Activated T-cell treated with anti-CD3 and anti-CD28 coated beads for 48 hours (primary cell): ENCODE data around the gene POLN.
A peak's percentile ranks its signal among the peaks of the same experiment; 100 is the strongest.
"Not testable (repeated sequence)": the region's sequence is repeated elsewhere in the genome, so short reads cannot be mapped to it uniquely, and the experiment has no call there.

Experiments
- DNase-seq: peaks from one replicate; pipeline ENCODE4 v3.0.0-alpha.2; 2020; ENCODE audit warnings: low read depth

POLN gene

DNA sequence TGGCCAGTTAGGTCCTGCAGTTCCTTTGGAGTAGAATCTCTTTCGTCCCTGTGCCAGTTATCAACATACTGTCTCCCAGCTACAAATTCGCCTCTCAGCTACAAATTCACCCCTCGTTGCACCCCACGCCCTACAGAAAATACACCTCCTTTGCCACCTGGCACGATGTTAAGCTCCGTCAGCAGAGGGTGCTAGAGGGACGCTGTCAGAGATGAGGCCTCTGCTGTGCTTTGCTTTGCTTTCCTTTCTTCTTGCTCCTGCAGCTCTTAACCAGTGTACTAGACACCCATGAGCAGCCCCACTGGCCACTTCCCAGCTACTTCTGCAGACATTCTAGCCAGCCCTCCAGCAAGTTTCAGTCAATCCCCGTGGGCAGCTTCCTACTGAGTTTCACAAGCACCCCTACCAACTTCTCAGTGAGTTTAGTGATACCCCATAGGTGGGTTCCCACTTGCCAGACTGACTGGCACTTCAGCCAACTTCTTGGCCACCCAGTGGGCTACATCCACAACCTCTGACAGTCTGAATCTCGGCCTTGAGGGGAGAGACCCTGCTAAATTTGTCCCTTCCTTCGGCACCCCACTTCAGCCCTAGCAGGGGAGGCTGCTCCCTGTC, 21.8 kb downstream of the POLN start:
- peak; percentile 62 for DNase-seq

- no peak for DNase-seq
Observed at GRCh38 chr4:2219233-2219760, 22.6 kb downstream of the POLN start.

DNA sequence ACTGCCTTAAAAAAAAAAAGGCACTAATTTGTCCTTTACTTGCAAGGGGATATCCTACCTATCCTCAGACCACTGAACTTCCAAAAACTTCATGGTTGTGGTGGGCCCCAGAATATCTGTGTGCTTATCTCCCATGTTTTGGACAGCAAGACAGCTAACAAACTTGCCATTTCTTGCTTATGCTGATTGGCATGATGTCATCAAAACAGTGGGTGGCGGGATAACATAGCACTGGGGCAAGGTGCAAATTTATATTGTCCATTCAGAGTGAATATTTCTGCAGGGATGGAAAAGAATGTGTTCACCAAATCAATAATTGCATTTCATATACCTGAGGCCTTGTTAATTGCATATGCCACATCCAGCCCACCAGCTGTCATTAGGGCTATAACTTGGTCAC, 23.5 kb downstream of the POLN start:
- DNase-seq, result no peak

DNA sequence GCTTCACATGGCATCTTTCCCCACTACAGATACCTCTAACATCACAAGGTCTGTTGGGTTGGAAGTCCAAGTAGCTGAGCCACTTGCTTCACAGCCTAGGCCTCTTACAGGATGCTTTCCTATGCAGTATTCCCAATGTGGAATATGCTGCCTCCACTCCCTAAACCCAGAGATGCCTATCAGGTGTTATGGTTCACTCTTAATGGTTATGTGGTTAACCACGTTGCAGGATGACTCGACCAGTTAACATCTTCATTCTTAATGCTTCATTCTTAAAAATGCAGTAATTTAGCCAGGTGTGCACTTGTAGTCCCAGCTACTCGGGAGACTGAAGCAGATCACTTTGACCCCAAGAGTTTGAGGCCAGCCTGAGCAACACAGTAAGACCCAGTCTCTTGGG, 24.2 kb downstream of the POLN start:
- no peak for DNase-seq

- DNase-seq, result no peak
Observed at GRCh38 chr4:2212831-2213230, 29.1 kb downstream of the POLN start.

GRCh38 chr4:2202789-2203188, 39.1 kb downstream of the POLN start:
- not testable (repeated sequence) for DNase-seq

- no peak for DNase-seq
Observed at GRCh38 chr4:2194496-2194895, 47.4 kb downstream of the POLN start.

DNA sequence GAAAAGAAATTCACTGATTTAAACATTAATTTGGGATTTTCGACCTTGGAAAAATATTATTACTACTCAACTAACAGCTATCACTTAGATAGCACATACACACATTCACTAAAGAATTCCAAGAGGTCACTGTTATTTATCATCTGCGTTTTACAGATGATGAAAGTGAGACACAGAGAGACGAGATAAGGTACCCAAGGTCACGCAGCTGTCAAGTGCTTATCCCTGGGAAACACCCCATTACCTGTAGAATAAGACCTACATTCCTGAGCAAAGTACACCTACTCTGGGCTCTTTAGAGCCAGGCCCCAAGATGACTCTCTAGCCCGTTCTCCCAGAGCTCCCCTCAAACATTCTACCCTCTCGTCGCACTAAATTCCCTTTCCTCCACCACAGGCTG, 48.6 kb downstream of the POLN start:
- DNase-seq, result no peak

DNA sequence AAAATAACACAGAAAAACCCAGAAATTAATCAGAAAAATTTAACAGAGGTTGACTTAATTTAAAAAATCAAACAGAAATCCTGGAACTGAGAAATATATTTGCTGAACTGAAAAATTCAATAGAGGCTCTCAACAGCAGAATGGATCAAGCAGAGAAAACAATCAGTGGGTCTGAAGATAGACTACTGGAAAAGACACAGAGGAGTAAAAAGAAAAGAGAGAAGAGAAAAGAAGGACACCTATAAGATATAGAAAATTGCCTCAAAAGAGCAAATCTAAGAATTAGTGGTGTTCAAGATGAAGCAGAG, 55.1 kb downstream of the POLN start:
- no peak for DNase-seq

GRCh38 chr4:2186133-2186864, 55.6 kb downstream of the POLN start:
- no peak for DNase-seq

- DNase-seq, result no peak
Observed at GRCh38 chr4:2183394-2183793, 58.5 kb downstream of the POLN start.

DNA sequence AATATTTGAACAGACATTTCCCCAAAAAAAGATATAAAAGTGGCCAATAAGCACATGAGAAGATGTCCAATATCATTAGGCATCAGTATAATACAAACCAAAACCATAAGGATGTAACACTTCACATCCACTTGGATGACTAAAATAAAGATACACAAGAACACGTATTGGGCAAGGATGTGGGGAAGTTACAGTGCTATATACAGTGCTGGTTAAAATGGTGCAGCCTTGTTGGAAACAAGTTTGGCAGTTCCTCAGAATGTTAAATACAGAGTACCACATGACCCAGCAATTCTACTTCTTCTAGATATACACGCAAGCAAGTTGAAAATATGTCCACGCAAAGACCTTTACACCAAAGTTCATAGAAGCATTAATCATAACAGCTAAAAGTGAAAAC, 58.9 kb downstream of the POLN start:
- DNase-seq, result no peak

DNA sequence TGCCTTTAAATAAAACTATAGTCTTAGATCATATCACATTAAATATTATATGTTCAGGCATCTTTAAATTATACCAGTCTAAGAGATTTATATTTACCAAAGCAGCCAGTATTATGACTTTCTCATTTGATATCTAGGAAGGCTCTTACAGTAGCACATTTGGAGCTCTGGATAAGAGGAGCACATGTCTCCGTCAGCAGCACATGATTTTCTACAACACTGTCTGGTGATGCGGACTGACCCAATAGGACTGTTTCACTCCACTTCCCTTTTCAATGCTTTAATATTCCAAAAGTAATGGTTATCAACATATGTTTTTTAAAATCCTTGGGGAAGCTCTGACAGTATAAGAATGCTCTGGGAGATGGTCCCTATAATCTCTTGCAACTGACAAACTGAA, 61.5 kb downstream of the POLN start:
- no peak for DNase-seq

GRCh38 chr4:2179717-2180116, 62.2 kb downstream of the POLN start:
- no peak for DNase-seq

DNA sequence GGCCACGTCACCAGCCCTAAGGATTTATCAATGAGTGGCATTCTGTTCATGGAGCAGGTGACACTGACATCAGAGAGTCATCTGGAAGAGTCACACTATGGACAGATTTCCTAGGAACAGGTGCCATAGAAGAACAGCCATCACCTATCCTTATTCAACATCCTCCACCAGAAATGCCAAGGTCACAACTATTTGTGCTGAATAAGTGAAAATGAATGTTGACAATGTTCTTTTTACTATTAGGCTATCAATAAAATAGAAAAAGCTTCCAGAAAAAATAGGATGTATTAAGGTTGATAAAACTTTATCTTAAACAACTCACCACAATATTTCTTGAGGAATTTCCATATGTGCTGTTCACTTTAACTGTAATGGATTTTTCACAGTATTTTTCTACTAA, 62.9 kb downstream of the POLN start:
- no peak for DNase-seq

GRCh38 chr4:2177443-2178093, 64.4 kb downstream of the POLN start:
- no peak for DNase-seq

DNA sequence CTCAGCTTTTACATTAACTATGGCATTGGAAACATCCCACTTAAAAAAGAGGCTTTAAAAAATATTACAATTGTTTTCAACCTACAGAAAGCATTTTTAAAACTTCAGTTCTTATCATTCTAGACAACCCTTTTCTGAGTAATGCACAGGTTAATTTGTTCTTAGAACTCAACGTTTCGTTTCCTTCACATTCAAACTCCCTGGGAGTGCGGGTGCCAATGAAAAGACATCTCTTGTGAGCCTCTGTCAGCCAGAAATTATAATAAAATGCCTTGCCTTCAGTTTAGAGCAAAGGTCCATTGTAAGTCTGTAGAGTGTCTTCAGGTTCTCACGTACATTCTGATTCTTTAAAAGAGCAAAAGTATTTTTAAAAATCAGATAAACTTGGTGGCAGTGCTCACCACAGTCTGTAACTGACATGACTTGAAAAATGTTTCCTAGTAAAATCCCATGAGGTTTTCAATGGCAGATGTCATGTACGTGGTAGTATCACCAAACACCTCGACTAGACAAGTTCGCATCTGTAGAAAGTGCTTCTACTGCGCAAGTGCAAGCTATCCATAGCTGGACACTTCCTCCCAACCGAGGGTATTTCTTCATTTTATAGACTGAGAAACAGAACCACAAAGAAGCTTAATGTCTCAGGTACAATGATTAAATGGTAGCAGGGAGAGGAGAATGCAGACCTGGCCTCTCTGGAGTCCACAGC, 65.8 kb downstream of the POLN start:
- no peak for DNase-seq

- no peak for DNase-seq
Observed at GRCh38 chr4:2174061-2174460, 67.9 kb downstream of the POLN start.

GRCh38 chr4:2172627-2173231, 69.2 kb downstream of the POLN start:
- no peak for DNase-seq

DNA sequence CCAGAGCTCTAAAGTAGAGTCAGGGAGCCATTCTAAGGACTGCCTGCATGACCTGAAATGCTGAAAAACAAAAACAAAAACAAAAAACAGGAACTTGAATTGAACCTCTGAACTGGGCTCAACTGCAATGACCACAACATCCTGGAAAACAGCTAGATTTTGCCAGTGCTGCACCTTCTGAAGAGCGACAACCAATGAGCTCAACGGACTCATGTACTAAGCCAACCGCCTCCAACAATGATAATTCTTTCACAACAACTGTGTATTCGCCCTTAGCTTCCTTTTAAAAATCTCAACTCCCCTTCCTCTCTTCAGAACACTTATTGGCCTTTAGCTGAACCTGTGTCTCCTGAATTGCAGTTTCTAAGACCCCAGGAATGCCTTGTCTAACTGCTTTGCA, 69.8 kb downstream of the POLN start:
- DNase-seq, result no peak

DNA sequence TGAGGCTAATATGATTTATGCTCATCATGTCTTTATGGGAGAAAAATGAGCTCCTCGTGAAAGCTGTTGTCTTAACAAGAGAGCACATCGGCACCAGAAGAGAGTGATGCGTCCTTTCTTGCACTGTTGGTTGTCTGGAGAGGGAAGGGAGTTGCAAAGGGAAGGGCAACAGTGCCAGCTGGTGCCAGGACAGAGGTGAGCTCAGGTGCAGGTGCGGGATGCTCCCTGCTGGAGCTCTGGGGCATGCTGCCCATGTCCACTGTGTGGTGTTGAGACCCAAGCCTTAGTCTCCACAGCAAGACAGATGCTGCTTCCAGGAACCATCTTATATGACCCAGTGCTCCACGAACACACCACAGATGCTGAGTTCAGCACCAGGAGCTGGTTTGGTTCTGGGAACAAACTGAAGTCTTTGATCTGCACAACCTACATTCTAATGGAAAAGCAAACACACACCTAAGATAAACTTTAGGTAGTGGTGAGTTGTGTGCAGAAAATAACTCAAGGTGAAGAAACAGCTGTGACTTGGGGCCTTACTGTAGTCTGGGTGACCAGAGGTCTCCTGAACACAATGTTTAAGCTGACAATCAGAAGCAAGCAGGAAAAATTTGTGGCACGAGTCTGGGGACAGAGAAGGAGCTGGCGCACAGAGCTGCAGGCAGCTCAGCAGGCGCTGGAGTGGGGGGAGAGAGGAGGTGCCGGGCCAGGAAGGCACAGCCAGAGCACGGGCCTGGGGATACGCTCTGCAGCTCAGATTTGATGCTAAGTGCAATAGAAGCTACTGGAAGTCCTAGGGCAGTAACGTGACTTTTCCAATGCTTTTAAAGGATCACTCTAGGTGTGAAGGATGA, 73.2 kb downstream of the POLN start:
- no peak for DNase-seq
